ENCODE data around the gene ZNF784.

The ZNF784 gene

GRCh38 chr19:55605207-55605636, 19.1 kb downstream of the ZNF784 start:
- peak; percentile 89 for DNase-seq (ENCODE audit: extremely low read depth, low read depth)
- no peak for TF ChIP-seq CTCF (IDR thresholded peaks at IDR 0.05; ENCODE audit: low read depth, low read length)

GRCh38 chr19:55603581-55604292, 20.6 kb downstream of the ZNF784 start:
- DNase-seq (ENCODE audit: extremely low read depth, low read depth): no peak
- no peak for TF ChIP-seq CTCF (IDR thresholded peaks at IDR 0.05; ENCODE audit: low read depth, low read length)

GRCh38 chr19:55603115-55603514, 21.3 kb downstream of the ZNF784 start:
- no peak for DNase-seq (ENCODE audit: extremely low read depth, low read depth)
- no peak for TF ChIP-seq CTCF (IDR thresholded peaks at IDR 0.05; ENCODE audit: low read depth, low read length)

GRCh38 chr19:55602104-55603001, 22.0 kb downstream of the ZNF784 start:
- no peak for TF ChIP-seq CTCF (IDR thresholded peaks at IDR 0.05; ENCODE audit: low read depth, low read length)
- no peak for DNase-seq (ENCODE audit: extremely low read depth, low read depth)

- no peak for DNase-seq (ENCODE audit: extremely low read depth, low read depth)
Measured at GRCh38 chr19:55601084-55601483, 23.3 kb downstream of the ZNF784 start.

GRCh38 chr19:55600662-55601028, 23.7 kb downstream of the ZNF784 start:
- TF ChIP-seq CTCF (IDR thresholded peaks at IDR 0.05; ENCODE audit: low read depth, low read length): no peak
- DNase-seq (ENCODE audit: extremely low read depth, low read depth): no peak

More at GRCh38 chr19:55601084-55601483, 23.3 kb downstream of the ZNF784 start:
- TF ChIP-seq CTCF (IDR thresholded peaks at IDR 0.05; ENCODE audit: low read depth, low read length): no peak
